A549 (cell line): Measurements from ENCODE around the gene ZNF593OS.

ENCODE experiments used
- CBX8 ChIP-seq: fragments of 200-600 bp; sonication (generic); IDR thresholded peaks from 2 replicates; pipeline ENCODE4 v1.6.1; 2016
- CTCF ChIP-seq: fragments of >200 bp; sonication (Bioruptor Twin); formaldehyde crosslinking; IDR thresholded peaks from 3 replicates; pipeline ENCODE4 v1.5.1; 2016
- ELK1 ChIP-seq: fragments of 150-350 bp; IDR thresholded peaks from 2 replicates; pipeline ENCODE4 v1.6.1; 2014; ENCODE audit warnings: low read depth, mild to moderate bottlenecking, low read length
- EP300 ChIP-seq, 2 experiments: fragments of >200 bp; sonication (Bioruptor Twin); formaldehyde crosslinking; IDR thresholded peaks; 2 replicates in 1 of 2; 3 replicates in 1 of 2; pipeline ENCODE4 v1.6.1; 2016 to 2017
- GATA3 ChIP-seq: IDR thresholded peaks from 2 replicates; pipeline ENCODE4 v1.6.1; 2012; ENCODE audit warnings: borderline replicate concordance
- MAX ChIP-seq: IDR thresholded peaks from 2 replicates; pipeline ENCODE4 v1.6.1; 2012
- MYC ChIP-seq: IDR thresholded peaks from 2 replicates; pipeline ENCODE4 v1.6.1; 2012; ENCODE audit warnings: mild to moderate bottlenecking, inconsistent platforms, low read length, improper control_type of control experiment, borderline replicate concordance
- PHF8 ChIP-seq: fragments of 200-600 bp; sonication (generic); IDR thresholded peaks from 2 replicates; pipeline ENCODE4 v1.6.1; 2016; ENCODE audit warnings: low read depth, mild to moderate bottlenecking, antibody characterized with exemption, moderate library complexity, borderline replicate concordance
- POLR2A ChIP-seq: IDR thresholded peaks from 2 replicates; pipeline ENCODE4 v1.6.1; 2012; ENCODE audit warnings: mild to moderate bottlenecking, low read length
- POLR2AphosphoS2 ChIP-seq: conservative IDR thresholded peaks from 2 replicates; pipeline ENCODE4 v1.6.1; 2012; ENCODE audit warnings: low read length, improper control_type of control experiment, inconsistent platforms
- RAD21 ChIP-seq, 2 experiments: fragments of >200 bp in 1 of 2; sonication (Bioruptor Twin) in 1 of 2; formaldehyde crosslinking in 1 of 2; IDR thresholded peaks in 1 of 2; conservative IDR thresholded peaks in 1 of 2; 2 replicates in 1 of 2; 3 replicates in 1 of 2; pipeline ENCODE4 v1.6.1; 2012 to 2018; ENCODE audit warnings: inconsistent platforms in 1 of 2
- RARB ChIP-seq: fragments of 250-450 bp; sonication (Bioruptor Pico); IDR thresholded peaks from 2 replicates; pipeline ENCODE4 v1.8.0; 2021; ENCODE audit warnings: mild to moderate bottlenecking, moderate library complexity
- RFX5 ChIP-seq: fragments of 450-650 bp; IDR thresholded peaks from 2 replicates; pipeline ENCODE4 v1.7.1; 2014; ENCODE audit warnings: antibody characterized with exemption, mild to moderate bottlenecking, moderate library complexity
- USF2 ChIP-seq: fragments of 450-650 bp; IDR thresholded peaks from 2 replicates; pipeline ENCODE4 v1.6.1; 2014; ENCODE audit warnings: antibody characterized with exemption

GRCh38 chr1:26130695-26131094, 40.9 kb downstream of the ZNF593OS start:
- no peak for TF ChIP-seq POLR2A
- no peak for TF ChIP-seq ELK1
- no peak for TF ChIP-seq CTCF
- TF ChIP-seq RFX5, result no peak
- TF ChIP-seq EP300 (IDR thresholded peaks at IDR 0.05), result no peak
- no peak for TF ChIP-seq RAD21 (conservative IDR thresholded peaks at IDR 0.05 in 1 of 2, IDR thresholded peaks at IDR 0.05 in 1 of 2)
- no peak for TF ChIP-seq PHF8
- no peak for TF ChIP-seq MYC
- TF ChIP-seq USF2, result no peak
- no peak for TF ChIP-seq CBX8
- no peak for TF ChIP-seq GATA3
- TF ChIP-seq MAX, result no peak
- no peak for TF ChIP-seq POLR2AphosphoS2
- TF ChIP-seq RARB (CRISPR knock-in tag), result no peak
